ENCODE data around the gene TMEM273. TPM values are rescaled to one million over a fixed set of nuclear protein-coding genes. Genes with fewer than 3 reads are reported as not detected.

TMEM273 gene
- total RNA-seq, 2 donors from 2014 or later, result 14.6 to 29.5 TPM

DNA sequence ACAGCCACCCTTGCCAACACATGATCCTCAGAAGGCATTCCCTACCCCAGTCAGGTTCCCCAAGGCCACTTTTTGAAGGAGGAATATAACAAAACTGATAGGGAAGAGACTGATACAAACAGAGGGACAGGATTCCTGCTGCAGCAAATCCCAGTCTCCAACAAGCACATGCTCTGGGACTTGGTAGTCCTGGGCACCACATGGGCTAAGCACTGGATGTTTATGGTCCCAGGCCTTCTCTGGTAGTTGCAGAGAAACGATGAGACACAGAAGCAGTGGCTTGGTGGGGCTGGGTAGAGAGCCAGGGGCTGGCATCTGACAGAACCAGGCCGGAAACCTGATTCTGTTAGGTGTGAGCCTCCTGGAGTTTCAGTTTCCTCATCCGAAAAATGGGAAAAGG lies 76.1 kb downstream of the TMEM273 start:
- ATAC-seq, result no peak
- no peak for DNase-seq
- intact Hi-C loops (cut with DNase I), result no loop called here

DNA sequence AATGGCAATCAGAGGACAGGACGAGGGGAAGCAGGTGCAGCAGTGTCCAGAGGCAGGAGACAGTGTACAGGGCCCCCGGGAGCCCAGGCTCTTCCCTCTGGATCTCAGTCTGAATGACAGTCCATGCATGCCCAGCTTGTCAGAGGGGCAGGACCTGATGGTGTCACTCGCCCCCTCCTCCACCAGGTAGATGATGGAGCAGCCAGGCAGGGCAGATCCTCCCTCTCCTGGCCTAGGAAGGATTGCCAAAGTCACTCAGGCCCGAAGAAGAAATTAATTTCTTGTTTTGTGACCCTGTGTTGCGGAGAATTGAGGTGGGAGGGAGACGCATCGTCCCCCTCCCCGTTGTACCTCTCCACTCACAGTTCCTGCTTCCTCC lies 76.9 kb downstream of the TMEM273 start:
- intact Hi-C loops (cut with DNase I), result no loop called here
- no peak for ATAC-seq
- no peak for DNase-seq

DNA sequence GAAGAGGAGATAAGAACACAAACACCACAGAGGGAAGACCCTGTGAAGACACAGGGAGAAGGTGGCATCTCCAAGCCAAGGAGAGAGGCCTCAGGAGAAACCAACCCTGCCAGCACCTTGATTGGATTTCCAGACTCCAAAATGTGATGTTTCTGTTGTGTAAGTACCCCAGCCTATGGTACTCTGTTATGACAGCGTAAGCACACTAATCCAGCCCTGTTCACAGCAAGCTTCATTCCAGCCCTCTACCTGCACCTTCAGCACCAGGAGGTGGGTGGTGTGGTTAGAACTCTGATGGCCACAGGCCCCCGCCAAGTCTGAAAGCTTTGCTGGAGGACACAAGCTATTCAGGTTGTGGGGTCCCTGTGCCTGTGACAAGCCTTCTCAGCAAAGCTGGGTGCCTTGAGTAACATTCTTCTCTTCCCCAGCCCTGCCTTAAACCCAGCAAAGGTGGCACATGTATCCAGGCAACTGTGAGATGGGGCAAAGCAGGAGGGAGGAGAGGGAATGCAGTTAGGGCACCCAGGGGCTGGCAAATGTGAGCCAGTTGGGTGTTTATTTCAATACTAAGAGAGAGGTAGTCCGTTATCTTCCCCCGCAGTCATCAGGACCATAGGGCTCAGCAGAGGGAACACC lies 77.4 kb downstream of the TMEM273 start:
- intact Hi-C loops (cut with DNase I), result no loop called here
- no peak for DNase-seq
- no peak for ATAC-seq

DNA sequence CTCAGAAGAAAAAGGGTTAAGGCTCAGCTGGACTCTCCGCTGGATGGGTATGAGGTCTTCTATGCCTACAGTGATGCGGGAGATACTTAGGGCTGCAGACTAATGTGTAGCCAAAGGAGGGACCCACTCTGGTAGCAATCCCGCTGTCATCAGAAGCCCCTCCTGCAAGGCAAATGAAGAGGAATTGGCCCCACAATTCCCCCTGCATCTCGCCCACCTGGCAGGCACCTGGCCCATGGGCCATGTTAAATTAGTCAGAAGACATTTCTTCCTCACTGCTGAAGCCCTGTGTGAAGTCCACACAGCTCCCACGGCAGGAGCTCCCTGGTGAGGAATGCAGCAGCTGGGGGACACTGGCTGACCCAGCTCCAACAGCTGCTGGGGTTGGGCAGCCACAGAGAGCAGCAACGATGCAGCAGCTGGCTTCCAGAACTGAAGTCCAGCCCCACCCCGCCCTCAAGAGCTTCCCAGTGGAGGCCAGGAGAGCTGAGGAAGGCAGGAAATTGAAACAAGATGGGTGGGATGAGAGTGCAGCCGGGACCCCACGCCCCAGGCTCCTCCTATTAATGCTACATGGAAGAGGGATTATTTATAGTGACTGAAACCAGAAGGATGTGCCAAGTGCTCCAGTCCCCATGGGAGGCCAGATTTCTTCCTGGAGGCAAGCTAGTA lies 78.4 kb downstream of the TMEM273 start:
- DNase-seq, result peak; percentile 75
- intact Hi-C loops (cut with DNase I), result no loop called here
- ATAC-seq, result peak; percentile 70 to 81

DNA sequence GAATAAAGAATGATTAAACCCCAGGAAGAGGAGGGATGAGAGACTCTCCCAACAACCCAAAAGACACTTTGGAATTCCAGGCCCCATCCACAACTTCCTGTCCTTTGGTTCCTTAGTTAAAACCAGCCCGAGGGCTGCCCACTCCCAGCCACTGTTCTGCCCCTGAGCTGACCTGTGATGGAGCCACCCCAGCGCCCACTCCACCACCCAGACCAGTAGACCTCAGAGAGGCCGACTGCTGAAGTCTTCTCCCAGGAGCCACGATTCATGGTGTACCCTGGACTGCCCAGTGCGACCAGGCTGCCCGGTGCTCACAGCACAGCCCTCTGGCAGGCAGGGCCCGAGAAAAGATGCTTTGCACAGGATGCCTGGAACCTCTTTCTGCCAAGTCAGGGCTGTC lies 79.5 kb downstream of the TMEM273 start:
- ATAC-seq, result no peak
- intact Hi-C loops (cut with DNase I), result no loop called here
- no peak for DNase-seq

DNA sequence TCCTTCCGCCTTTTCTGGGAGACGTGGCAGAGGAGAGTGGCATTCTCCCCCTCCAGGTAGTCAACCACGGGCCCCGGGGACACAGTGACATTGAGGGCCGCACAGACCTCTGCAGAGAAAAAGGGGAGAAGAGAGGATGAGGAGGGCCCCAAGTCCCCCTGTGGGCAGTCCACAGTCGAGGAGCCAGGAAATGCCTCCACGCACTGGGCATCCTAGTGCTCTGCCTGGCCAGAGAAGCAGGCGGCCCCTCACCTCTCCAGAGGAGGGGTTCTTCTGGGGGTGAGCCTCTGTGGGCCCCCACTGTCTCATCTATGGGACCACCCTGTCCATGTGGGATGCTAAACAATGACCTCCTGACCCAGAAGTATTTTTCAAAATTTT lies 80.3 kb downstream of the TMEM273 start:
- no peak for DNase-seq
- intact Hi-C loops (cut with DNase I), result no loop called here
- no peak for ATAC-seq

DNA sequence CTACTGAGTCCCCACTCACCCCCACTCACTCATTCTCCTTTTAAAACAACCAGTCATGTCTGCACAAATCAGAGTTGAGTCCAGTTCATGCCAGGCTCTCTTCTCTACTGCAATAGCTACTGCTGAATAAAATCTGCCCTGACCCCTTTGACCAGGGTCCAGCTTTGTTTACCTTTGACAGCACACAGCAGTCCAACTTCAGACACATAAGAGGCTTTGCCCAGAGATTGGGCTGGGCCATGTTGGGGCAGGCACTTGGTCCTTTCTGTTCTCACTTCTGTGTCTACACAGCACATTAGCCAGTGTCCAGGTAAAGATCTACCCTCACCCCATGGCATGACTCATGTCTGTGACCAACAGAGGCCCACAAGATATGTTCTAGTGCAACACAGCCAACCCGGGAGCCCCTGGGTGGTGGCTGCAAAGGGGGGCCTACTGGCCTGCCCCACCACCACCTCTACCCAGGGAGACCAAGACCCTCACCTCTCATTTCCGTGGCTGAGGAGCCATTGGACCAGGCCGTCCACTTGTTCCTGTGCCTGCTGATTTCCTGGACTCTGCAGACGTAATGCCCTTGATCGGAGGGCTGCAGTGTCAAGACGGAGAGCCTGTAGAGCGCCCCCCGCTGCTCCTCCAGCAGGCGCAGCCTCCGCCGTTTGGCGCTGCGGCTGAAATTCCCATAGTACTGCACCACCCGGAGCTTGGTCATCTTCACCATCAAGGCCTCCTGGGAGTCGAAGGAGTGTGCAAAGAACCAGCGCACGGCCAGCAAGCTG lies 80.9 kb downstream of the TMEM273 start:
- ATAC-seq, result no peak
- intact Hi-C loops (cut with DNase I), result no loop called here
- no peak for DNase-seq

DNA sequence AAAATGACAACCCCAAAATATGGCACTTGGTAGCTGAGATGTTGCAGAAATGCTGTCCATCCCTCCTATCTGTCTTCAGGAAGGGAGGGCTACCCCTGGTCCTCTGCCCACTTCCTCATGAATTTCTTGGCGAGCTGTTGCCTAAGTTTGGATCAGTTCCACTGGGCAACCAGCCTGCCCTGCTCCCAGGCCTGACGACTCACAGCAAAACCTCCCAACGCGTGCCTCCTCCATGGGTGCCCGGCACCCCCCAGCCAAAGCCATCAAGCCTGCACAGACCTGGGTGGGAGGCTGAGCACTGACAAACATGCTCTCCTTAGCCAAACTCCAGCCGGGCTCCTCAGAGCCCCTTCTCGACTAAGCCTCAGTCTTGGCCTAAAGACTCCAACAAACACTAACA lies 81.7 kb downstream of the TMEM273 start:
- intact Hi-C loops (cut with DNase I), result no loop called here
- DNase-seq (peak; percentile 55), ATAC-seq (peak; percentile 38 to 46)

DNA sequence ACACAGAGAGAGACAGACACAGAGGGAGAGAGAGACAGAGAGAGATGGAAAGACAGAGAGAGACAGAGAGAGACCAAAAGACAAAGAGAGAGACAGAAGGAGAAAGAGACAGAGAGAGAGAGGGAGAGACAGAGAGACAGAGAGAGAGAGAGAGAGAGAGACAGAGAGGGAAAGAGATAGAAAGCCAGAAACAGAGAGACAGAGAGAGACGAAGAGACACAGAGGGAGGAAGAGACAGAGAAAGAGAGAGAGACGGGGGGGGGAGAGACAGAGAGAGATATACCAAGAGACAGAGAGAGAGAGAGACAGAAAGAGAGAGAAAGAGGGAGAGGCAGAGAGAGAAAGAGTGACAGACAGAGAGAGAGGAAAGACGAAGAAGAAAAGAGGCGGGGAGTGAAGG lies 83.1 kb downstream of the TMEM273 start:
- intact Hi-C loops (cut with DNase I), result no loop called here
- no peak for ATAC-seq
- no peak for DNase-seq

Other genes starting within 250 kb of the TMEM273 start
- gene LRRC18, start 248.6 kb downstream of the TMEM273 start, total RNA-seq, result not detected
- 10 to 100 TPM; 17.2 to 21.0 TPM for gene VSTM4, start 72.9 kb downstream of the TMEM273 start, total RNA-seq
- gene FAM170B, start 54.4 kb downstream of the TMEM273 start, total RNA-seq, result not detected
- gene C10orf71, start 110.8 kb upstream of the TMEM273 start, total RNA-seq, result 10 to 100 TPM; 34.7 to 54.1 TPM
- not detected for gene DRGX, start 207.7 kb upstream of the TMEM273 start, total RNA-seq

Data from left cardiac atrium (tissue), 4 donors.